IMR-90 (cell line): ENCODE data around the gene ZNRF4. TPM values are rescaled to one million over a fixed set of nuclear protein-coding genes. Genes with fewer than 3 reads are reported as not detected.

ENCODE experiments used
- ATAC-seq: fragments of 200-7000 bp; cut with Tn5 transposase; 2 replicates; pipeline ENCODE4 v1.9.1; 2020; ENCODE audit warnings: low read depth, mild to moderate bottlenecking, moderate library complexity
- BruUV-seq: library from RNA; stranded (reverse); fragments of 400-500 nt; replicated peaks from 2 replicates; lab custom pipeline; 2021; lab: Mats Ljungman, UMichigan
- CTCF ChIA-PET: fragments of 300-600 bp; formaldehyde crosslinking; extraction: SDS; loops from one replicate; lab custom pipeline; 2021; ENCODE audit warnings: antibody characterized with exemption; lab: Yijun Ruan, JAX
- POLR2A ChIA-PET: fragments of 300-600 bp; sonication (Branson Sonifier 250); formaldehyde crosslinking; loops from one replicate; lab custom pipeline; 2022; ENCODE audit warnings: antibody characterized with exemption; ENCODE audit not compliant: unreplicated experiment; lab: Charles Lee
- DNase-seq: peaks from one replicate; pipeline ENCODE4 v3.0.0; 2013
- H2AFZ ChIP-seq: replicated peaks from 2 replicates; pipeline ENCODE3; 2013; ENCODE audit warnings: low read length, mild to moderate bottlenecking; ENCODE audit not compliant: poor library complexity
- H2AK5ac ChIP-seq: 2 replicates; pipeline ENCODE4 v1.6.1; 2013; ENCODE audit warnings: low read depth, low read length, inconsistent platforms
- H2AK9ac ChIP-seq: replicated peaks from 2 replicates; pipeline ENCODE3; 2013; ENCODE audit warnings: mild to moderate bottlenecking, low read depth, low read length, moderate library complexity; ENCODE audit not compliant: poor library complexity
- H2BK120ac ChIP-seq: 2 replicates; pipeline ENCODE4 v1.6.1; 2013; ENCODE audit warnings: low read depth, low read length, inconsistent platforms
- H2BK15ac ChIP-seq: 3 replicates; pipeline ENCODE4 v1.6.1; 2013; ENCODE audit warnings: low read depth, low read length, inconsistent platforms
- H2BK20ac ChIP-seq: 2 replicates; pipeline ENCODE4 v1.6.1; 2013; ENCODE audit warnings: low read depth, mild to moderate bottlenecking, inconsistent platforms, low read length, moderate library complexity
- H2BK5ac ChIP-seq: 2 replicates; pipeline ENCODE4 v1.6.1; 2013; ENCODE audit warnings: mild to moderate bottlenecking, low read depth, low read length, inconsistent platforms; ENCODE audit not compliant: poor library complexity, severe bottlenecking
- H3K14ac ChIP-seq: replicated peaks from 2 replicates; pipeline ENCODE4 v1.6.1; 2013; ENCODE audit warnings: low read depth, low read length, inconsistent platforms
- H3K18ac ChIP-seq: 2 replicates; pipeline ENCODE4 v1.6.1; 2013; ENCODE audit warnings: low read depth, low read length, control low read depth
- H3K23ac ChIP-seq: 2 replicates; pipeline ENCODE4 v1.6.1; 2013; ENCODE audit warnings: low read depth, low read length, inconsistent platforms
- H3K27ac ChIP-seq: 2 replicates; pipeline ENCODE4 v1.5.1; 2013; ENCODE audit warnings: mild to moderate bottlenecking, control low read depth, low read length; ENCODE audit not compliant: insufficient read depth
- H3K27me3 ChIP-seq: 2 replicates; pipeline ENCODE4 v1.6.1; 2013; ENCODE audit warnings: low read length; ENCODE audit not compliant: control insufficient read depth, insufficient read depth
- H3K36me3 ChIP-seq: 2 replicates; pipeline ENCODE4 v1.6.1; 2013; ENCODE audit warnings: low read length, mixed read lengths; ENCODE audit not compliant: control insufficient read depth, insufficient read depth
- H3K4ac ChIP-seq: 2 replicates; pipeline ENCODE4 v1.6.1; 2013; ENCODE audit warnings: low read depth, low read length, inconsistent platforms
- H3K4me1 ChIP-seq: 2 replicates; pipeline ENCODE4 v1.6.1; 2013; ENCODE audit warnings: low read length, mixed read lengths; ENCODE audit not compliant: control insufficient read depth, insufficient read depth
- H3K4me2 ChIP-seq: 2 replicates; pipeline ENCODE4 v1.6.1; 2013; ENCODE audit warnings: low read depth, mild to moderate bottlenecking, control low read depth, low read length, moderate library complexity
- H3K4me3 ChIP-seq: 2 replicates; pipeline ENCODE4 v1.5.1; 2013; ENCODE audit warnings: low read depth, mild to moderate bottlenecking, control low read depth, low read length, moderate library complexity; ENCODE audit not compliant: insufficient read depth
- H3K56ac ChIP-seq: 2 replicates; pipeline ENCODE4 v1.6.1; 2013; ENCODE audit warnings: low read length, inconsistent platforms; ENCODE audit not compliant: insufficient read depth; ENCODE audit errors: extremely low read depth
- H3K79me1 ChIP-seq, 2 experiments: 2 replicates each; pipeline ENCODE4 v1.6.1; 2013; ENCODE audit warnings: low read length in 2 of 2, inconsistent platforms in 1 of 2, low read depth in 1 of 2
- H3K9ac ChIP-seq: 2 replicates; pipeline ENCODE4 v1.6.1; 2013; ENCODE audit warnings: low read depth, low read length, control low read depth
- H3K9me1 ChIP-seq: 2 replicates; pipeline ENCODE4 v1.6.1; 2013; ENCODE audit warnings: low read length, inconsistent platforms; ENCODE audit not compliant: insufficient read depth
- H3K9me3 ChIP-seq: 2 replicates; pipeline ENCODE4 v1.6.1; 2013; ENCODE audit warnings: low read length; ENCODE audit not compliant: control insufficient read depth, insufficient read depth
- H4K20me1 ChIP-seq: 2 replicates; pipeline ENCODE4 v1.6.1; 2013; ENCODE audit warnings: low read length, inconsistent platforms; ENCODE audit not compliant: insufficient read depth
- H4K5ac ChIP-seq: 2 replicates; pipeline ENCODE4 v1.6.1; 2013; ENCODE audit warnings: mild to moderate bottlenecking, low read depth, low read length, control low read depth
- H4K8ac ChIP-seq, 2 experiments: 2 replicates each; pipeline ENCODE4 v1.6.1; 2013; ENCODE audit warnings: low read depth in 2 of 2, low read length in 2 of 2, control low read depth in 1 of 2, inconsistent platforms in 1 of 2
- H4K91ac ChIP-seq: 2 replicates; pipeline ENCODE4 v1.6.1; 2013; ENCODE audit warnings: low read depth, low read length, inconsistent platforms; ENCODE audit not compliant: insufficient read depth
- CEBPB ChIP-seq: IDR thresholded peaks from 2 replicates; pipeline ENCODE4 v1.6.1; 2012; ENCODE audit warnings: low read depth, low read length, improper control_type of control experiment
- CHD1 ChIP-seq: IDR thresholded peaks from 2 replicates; pipeline ENCODE4 v1.6.1; 2012; ENCODE audit warnings: low read depth, low read length, improper control_type of control experiment
- CTCF ChIP-seq: conservative IDR thresholded peaks from 2 replicates; pipeline ENCODE4 v1.5.1; 2012; ENCODE audit warnings: mild to moderate bottlenecking, low read depth, low read length, improper control_type of control experiment
- ELK1 ChIP-seq: fragments of 150-350 bp; IDR thresholded peaks from 2 replicates; pipeline ENCODE4 v1.6.1; 2016; ENCODE audit warnings: low read depth, mild to moderate bottlenecking, low read length, moderate library complexity, borderline replicate concordance
- FOS ChIP-seq: fragments of 150-350 bp; IDR thresholded peaks from 2 replicates; pipeline ENCODE4 v1.6.1; 2016; ENCODE audit warnings: low read depth, low read length
- MAZ ChIP-seq: IDR thresholded peaks from 2 replicates; pipeline ENCODE4 v1.6.1; 2012; ENCODE audit warnings: low read depth, mild to moderate bottlenecking, low read length, improper control_type of control experiment, moderate library complexity, borderline replicate concordance
- MXI1 ChIP-seq: IDR thresholded peaks from 2 replicates; pipeline ENCODE4 v1.6.1; 2012; ENCODE audit warnings: low read depth, mild to moderate bottlenecking, low read length, moderate library complexity, borderline replicate concordance
- NFE2L2 ChIP-seq: fragments of 150-350 bp; IDR thresholded peaks from 2 replicates; pipeline ENCODE4 v1.6.1; 2016; ENCODE audit warnings: low read depth, mild to moderate bottlenecking, low read length
- RAD21 ChIP-seq: IDR thresholded peaks from 2 replicates; pipeline ENCODE4 v1.6.1; 2012; ENCODE audit warnings: low read length, improper control_type of control experiment
- RCOR1 ChIP-seq: IDR thresholded peaks from 2 replicates; pipeline ENCODE4 v1.6.1; 2012; ENCODE audit warnings: mild to moderate bottlenecking, low read length, improper control_type of control experiment; ENCODE audit not compliant: insufficient replicate concordance
- RFX5 ChIP-seq: IDR thresholded peaks from 2 replicates; pipeline ENCODE4 v1.8.0; 2012; ENCODE audit warnings: low read depth, mild to moderate bottlenecking, low read length, moderate library complexity
- SMC3 ChIP-seq: fragments of 150-350 bp; IDR thresholded peaks from 2 replicates; pipeline ENCODE4 v1.6.1; 2016; ENCODE audit warnings: low read depth, mild to moderate bottlenecking, antibody characterized with exemption, low read length, moderate library complexity
- USF2 ChIP-seq: fragments of 150-350 bp; IDR thresholded peaks from 2 replicates; pipeline ENCODE4 v1.6.1; 2017; ENCODE audit warnings: mild to moderate bottlenecking, antibody characterized with exemption, low read length, low read depth
- WGBS, 2 experiments: methylation state at CpG; one replicate each; pipeline versions ENCODE4 v1.1.5 to v1.1.7; 2013; ENCODE audit warnings: missing lambda C conversion rate in 2 of 2; ENCODE audit not compliant: insufficient read length in 1 of 2; ENCODE audit errors: extremely low coverage in 2 of 2; 5-methylcytosine and 5-hydroxymethylcytosine counted together
- dilution Hi-C: fragments of 300-500 bp; cut with HindIII; formaldehyde crosslinking; loops from one replicate; pipeline ENCODE4 v1.14.3; 2018; ENCODE audit warnings: low sequenced_read_pairs; ENCODE audit not compliant: unreplicated experiment
- in situ Hi-C: fragments of 300-500 bp; cut with MboI; formaldehyde crosslinking; loops from 3 replicates; pipeline ENCODE4 v1.14.3; 2019; ENCODE audit warnings: low sequenced_read_pairs, inconsistent platforms, mixed read lengths
- intact Hi-C: fragments of 100-400 bp; cut with micrococcal nuclease; formaldehyde crosslinking; loops from 2 replicates; pipeline ENCODE4 v1.10.0; 2022
- polyA plus RNA-seq, 3 experiments: library from polyadenylated mRNA; depleted of rRNA; stranded (reverse); fragments of >200 nt; gene quantifications; 2 replicates each; pipeline ENCODE4 v1.2.3, GENCODE V29; 2012; ENCODE audit warnings: low replicate concordance in 1 of 3
- total RNA-seq: library from RNA; depleted of rRNA; stranded (reverse); fragments of >200 nt; gene quantifications from 2 replicates; pipeline ENCODE4 v1.2.3, GENCODE V29; 2012

The ZNRF4 gene
- total and polyA plus RNA-seq, 2 of the 4 experiments (the other 2 are of a cell fraction) = not detected

GRCh38 chr19:5434970-5435641, 20.1 kb upstream of the ZNRF4 start:
- H3K79me1 ChIP-seq = no peaks in the 10 kb centered on the region
- no peak overlapping the region for H3K9ac ChIP-seq
- dilution Hi-C loops = no loop called here
- H4K8ac ChIP-seq = peak overlapping the region in 1 of 2 experiments; percentile 86; a peak in 2 of 4 replicates
- H3K9me1 ChIP-seq = peaks cover 7% of the 10 kb centered on the region
- CTCF ChIA-PET = interaction anchor here (0.6 kb wide), 2 partner anchors 77 to 84 kb away, joined by 3 to 4 read pairs; no protein-coding TSS in a partner anchor
- H3K27ac ChIP-seq = peak overlapping the region; percentile 30; the same call in 1 of the 2 replicates
- DNase-seq = peak; percentile 94
- H3K36me3 ChIP-seq = no peaks in the 10 kb centered on the region
- intact Hi-C loops = no loop called here
- ATAC-seq = peak; percentile 73
- peak overlapping the region; percentile 64 for H2AK5ac ChIP-seq
- POLR2A ChIA-PET = no interaction called here
- H3K14ac ChIP-seq = peak overlapping the region; percentile 65; the same call in 1 of the 2 replicates
- in situ Hi-C loops = no loop called here
- no peak overlapping the region for H4K5ac ChIP-seq
- peak overlapping the region; percentile 91 for H2BK5ac ChIP-seq
- peak overlapping the region; percentile 34; the same call in 1 of the 3 replicates for H2BK15ac ChIP-seq
- no peaks in the 10 kb centered on the region for H3K27me3 ChIP-seq
- BruUV-seq = no TSS peak
- peak overlapping the region; percentile 17; the same call in 1 of the 2 replicates for H3K4me2 ChIP-seq
- peak overlapping the region; percentile 19; the same call in 1 of the 2 replicates for H4K91ac ChIP-seq
- H3K4ac ChIP-seq = peak overlapping the region; percentile 95
- peak overlapping the region; percentile 94 for H2BK120ac ChIP-seq
- peak overlapping the region; percentile 80 for H2AK9ac ChIP-seq
- H3K23ac ChIP-seq = 0 out of 2 replicates have a peak overlapping the region, but pooled peaks have one; percentile 42
- H3K9me3 ChIP-seq = no peaks in the 10 kb centered on the region
- peak overlapping the region; percentile 48; the same call in 1 of the 2 replicates for H3K56ac ChIP-seq
- peak overlapping the region; percentile 93 for H2BK20ac ChIP-seq
- H3K18ac ChIP-seq = no peak overlapping the region
- 27% methylated on average over 3 of the region's 9 CpGs; no CpG with 5 or more reads in 1 of the 2 experiments for WGBS, 2 experiments
- H3K4me1 ChIP-seq = peaks cover 9% of the 10 kb centered on the region
- H2AFZ ChIP-seq = peak overlapping the region; percentile 77
- no peak overlapping the region for H3K4me3 ChIP-seq
- H4K20me1 ChIP-seq = peaks cover 4% of the 10 kb centered on the region; the same call in 1 of the 2 replicates
- TF ChIP-seq CEBPB (no peak), MXI1 (no peak), CTCF (no peak), NFE2L2 (peak; percentile 64; the same call in 1 of the 2 replicates), RCOR1 (no peak), MAZ (peak; percentile 66), RAD21 (no peak), CHD1 (no peak), RFX5 (no peak), ELK1 (no peak), USF2 (no peak), SMC3 (0 out of 2 replicates have a peak, but pooled peaks have one; percentile 1), FOS (peak; percentile 98)
